ENCODE data around the gene PHC3.

PHC3 gene

DNA sequence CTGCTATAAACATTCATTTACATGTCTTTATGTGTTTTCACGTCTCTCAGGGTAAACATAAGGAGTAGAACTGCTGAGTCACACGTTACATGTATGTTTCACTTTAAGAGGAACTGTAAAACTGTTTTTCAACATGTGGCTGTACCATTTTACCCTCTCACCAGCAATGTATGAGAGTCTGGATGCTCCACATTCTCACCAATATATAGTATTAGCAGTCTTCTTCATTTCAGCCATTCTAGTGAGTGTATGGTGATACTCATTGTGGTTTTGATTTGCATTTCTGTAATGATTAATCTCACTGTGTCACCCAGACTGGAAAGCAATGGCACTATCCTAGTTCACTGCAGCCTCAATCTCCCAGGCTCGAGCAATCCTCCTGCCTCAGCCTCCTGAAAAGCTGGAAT, 37.1 kb downstream of the PHC3 start:
- no peak for TF ChIP-seq REST (IDR thresholded peaks at IDR 0.05; ENCODE audit: insufficient read depth in 1 of 2, low read depth in 2 of 2, low read length in 2 of 2)

GRCh38 chr3:170142373-170142772, 39.2 kb downstream of the PHC3 start:
- TF ChIP-seq FOXP2 (optimal IDR thresholded peaks at IDR 0.05; ENCODE audit: borderline replicate concordance, extremely low read depth, extremely low read length, insufficient read depth) = no peak
- no peak for TF ChIP-seq REST (IDR thresholded peaks at IDR 0.05; ENCODE audit: insufficient read depth in 1 of 2, low read depth in 2 of 2, low read length in 2 of 2)
- no peak for TF ChIP-seq TAF1 (IDR thresholded peaks at IDR 0.05; ENCODE audit: borderline replicate concordance, insufficient read depth, low read length)
- no peak for TF ChIP-seq SIN3A (IDR thresholded peaks at IDR 0.05; ENCODE audit: borderline replicate concordance, insufficient read depth, low read length)
- no peak for TF ChIP-seq POLR2AphosphoS5 (IDR thresholded peaks at IDR 0.05; ENCODE audit: low read depth, low read length)

DNA sequence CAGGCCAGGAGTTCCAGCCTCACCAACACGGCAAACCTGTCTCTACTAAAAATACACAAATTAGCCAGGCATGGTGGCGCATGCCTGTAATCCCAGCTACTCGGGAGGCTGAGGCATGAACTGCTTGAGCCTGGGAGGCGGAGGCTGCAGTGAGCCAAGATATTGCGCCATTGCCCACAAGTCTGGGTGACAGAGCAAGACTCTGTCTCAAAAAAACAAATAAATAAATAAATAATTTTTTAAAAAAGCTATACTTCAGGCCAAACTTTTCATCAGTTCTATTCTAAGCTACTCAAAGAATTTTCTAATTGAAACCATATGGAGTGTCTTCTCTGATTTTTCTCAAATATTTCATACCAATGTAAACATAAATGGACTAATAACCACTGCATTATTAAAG, 43.5 kb downstream of the PHC3 start:
- TF ChIP-seq SIN3A (IDR thresholded peaks at IDR 0.05; ENCODE audit: borderline replicate concordance, insufficient read depth, low read length) = no peak

- TF ChIP-seq POLR2AphosphoS5 (IDR thresholded peaks at IDR 0.05; ENCODE audit: low read depth, low read length) = no peak
- no peak for TF ChIP-seq REST (IDR thresholded peaks at IDR 0.05; ENCODE audit: insufficient read depth in 1 of 2, low read depth in 2 of 2, low read length in 2 of 2)
- TF ChIP-seq SIN3A (IDR thresholded peaks at IDR 0.05; ENCODE audit: borderline replicate concordance, insufficient read depth, low read length) = no peak
Observed at GRCh38 chr3:170132335-170132734, 49.2 kb downstream of the PHC3 start.

- TF ChIP-seq REST (IDR thresholded peaks at IDR 0.05; ENCODE audit: insufficient read depth in 1 of 2, low read depth in 2 of 2, low read length in 2 of 2) (no peak), POLR2AphosphoS5 (IDR thresholded peaks at IDR 0.05; ENCODE audit: low read depth, low read length) (no peak)
Observed at GRCh38 chr3:170130532-170130931, 51.0 kb downstream of the PHC3 start.

GRCh38 chr3:170128977-170129431, 52.5 kb downstream of the PHC3 start:
- TF ChIP-seq FOXP2 (optimal IDR thresholded peaks at IDR 0.05; ENCODE audit: borderline replicate concordance, extremely low read depth, extremely low read length, insufficient read depth) (no peak), POLR2AphosphoS5 (IDR thresholded peaks at IDR 0.05; ENCODE audit: low read depth, low read length) (no peak), REST (IDR thresholded peaks at IDR 0.05; ENCODE audit: insufficient read depth in 1 of 2, low read depth in 2 of 2, low read length in 2 of 2) (no peak), TAF1 (IDR thresholded peaks at IDR 0.05; ENCODE audit: borderline replicate concordance, insufficient read depth, low read length) (no peak)
